ENCODE measurements around the gene LHX2.

DNA sequence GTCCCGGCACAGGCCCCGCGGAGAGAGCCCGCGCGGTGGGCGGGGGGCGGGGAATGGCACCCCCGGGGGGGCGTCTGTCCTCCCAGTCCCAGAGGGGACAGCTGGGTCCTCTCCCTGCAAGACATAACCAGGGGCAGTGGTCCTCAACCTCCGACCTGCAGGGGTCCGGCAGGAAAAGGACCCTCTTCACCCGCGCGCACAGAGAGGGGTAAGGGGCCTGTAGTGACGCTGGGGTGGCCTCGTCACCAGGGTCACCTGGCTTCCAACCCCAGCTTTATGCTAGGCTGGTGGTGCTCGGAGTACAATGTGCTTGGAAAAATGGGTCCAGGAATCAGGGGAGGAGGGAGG lies 34.2 kb downstream of the LHX2 start:
- TF ChIP-seq, protein P1, sequence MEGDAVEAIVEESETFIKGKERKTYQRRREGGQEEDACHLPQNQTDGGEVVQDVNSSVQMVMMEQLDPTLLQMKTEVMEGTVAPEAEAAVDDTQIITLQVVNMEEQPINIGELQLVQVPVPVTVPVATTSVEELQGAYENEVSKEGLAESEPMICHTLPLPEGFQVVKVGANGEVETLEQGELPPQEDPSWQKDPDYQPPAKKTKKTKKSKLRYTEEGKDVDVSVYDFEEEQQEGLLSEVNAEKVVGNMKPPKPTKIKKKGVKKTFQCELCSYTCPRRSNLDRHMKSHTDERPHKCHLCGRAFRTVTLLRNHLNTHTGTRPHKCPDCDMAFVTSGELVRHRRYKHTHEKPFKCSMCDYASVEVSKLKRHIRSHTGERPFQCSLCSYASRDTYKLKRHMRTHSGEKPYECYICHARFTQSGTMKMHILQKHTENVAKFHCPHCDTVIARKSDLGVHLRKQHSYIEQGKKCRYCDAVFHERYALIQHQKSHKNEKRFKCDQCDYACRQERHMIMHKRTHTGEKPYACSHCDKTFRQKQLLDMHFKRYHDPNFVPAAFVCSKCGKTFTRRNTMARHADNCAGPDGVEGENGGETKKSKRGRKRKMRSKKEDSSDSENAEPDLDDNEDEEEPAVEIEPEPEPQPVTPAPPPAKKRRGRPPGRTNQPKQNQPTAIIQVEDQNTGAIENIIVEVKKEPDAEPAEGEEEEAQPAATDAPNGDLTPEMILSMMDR (conservative IDR thresholded peaks at IDR 0.05; ENCODE audit: low read depth, low read length): no peak
- no peak for TF ChIP-seq EZH2 (IDR thresholded peaks at IDR 0.05; ENCODE audit: borderline replicate concordance, low read depth, low read length, poor library complexity, severe bottlenecking)
